ENCODE results near the gene FBXL19. TPM values are rescaled to one million over a fixed set of nuclear protein-coding genes. Genes with fewer than 3 reads are reported as not detected.

FBXL19 gene
- polyA plus RNA-seq, 3 donors = 0.14 to 7.6 TPM; not detected in 1

- TF ChIP-seq CTCF (IDR thresholded peaks at IDR 0.05) = no peak
- Histone ChIP-seq H3K4me1 (ENCODE audit: control insufficient read depth in 1 of 2, insufficient read depth in 2 of 2, low read length in 2 of 2) (no peaks in the 10 kb centered on the region), H3K79me2 (ENCODE audit: insufficient read depth, low read length) (no peaks in the 10 kb centered on the region), H3K4me3 (replicated peaks in 1 of 3; ENCODE audit: low read depth in 2 of 3, low read length in 3 of 3) (no peak overlapping the region), H3K9me3 (replicated peaks in 1 of 2; ENCODE audit: control insufficient read depth in 1 of 2, insufficient read depth in 1 of 2, low read length in 2 of 2) (no peaks in the 10 kb centered on the region), H4K20me1 (ENCODE audit: insufficient read depth, low read length) (peaks cover 13% of the 10 kb centered on the region), H3K9ac (ENCODE audit: insufficient read depth, low read length, poor library complexity, severe bottlenecking) (no peak overlapping the region), H3K27ac (ENCODE audit: low read depth in 1 of 2, low read length in 2 of 2) (no peak overlapping the region), H3K27me3 (ENCODE audit: control insufficient read depth in 2 of 2, insufficient read depth in 2 of 2, low read length in 2 of 2) (no peaks in the 10 kb centered on the region), H2AFZ (ENCODE audit: insufficient read depth, low read depth, low read length, poor library complexity, severe bottlenecking) (no peak overlapping the region), H3K36me3 (replicated peaks in 1 of 2; ENCODE audit: control insufficient read depth in 1 of 2, insufficient read depth in 2 of 2, low read length in 2 of 2) (peaks cover 86 to 89% of the 10 kb centered on the region in 2 donors), H3K4me2 (replicated peaks; ENCODE audit: extremely low read depth, low read length, poor library complexity, severe bottlenecking) (no peak overlapping the region)
- Mint-ChIP-seq H3K27me3 (ENCODE audit: low read depth in 3 of 3) (peaks cover 0 to 8% (median 2%) of the 10 kb centered on the region in 3 donors), H3K27ac (peak overlapping the region in 3 of 7 donors; percentile 1 to 38 (median 4)), H3K36me3 (peaks cover 77 to 95% of the 10 kb centered on the region in 2 donors), H3K4me1 (peaks cover 4% of the 10 kb centered on the region), H3K9me3 (no peaks in the 10 kb centered on the region), H3K4me3 (no peak overlapping the region)
- 96% methylated on average over 2 of the region's 4 CpGs for WGBS (ENCODE audit: insufficient coverage)
- intact Hi-C loops (cut with micrococcal nuclease) = no loop called here
- DNase-seq = no peak
Observed at GRCh38 chr16:30967795-30968194, 44.4 kb downstream of the FBXL19 start.

GRCh38 chr16:30969246-30969842, 46.0 kb downstream of the FBXL19 start:
- no peak overlapping the region for H3K27ac ChIP-seq (ENCODE audit: low read depth in 1 of 2, low read length in 2 of 2)
- H3K79me2 ChIP-seq (ENCODE audit: insufficient read depth, low read length) = no peaks in the 10 kb centered on the region
- H3K27me3 Mint-ChIP-seq (ENCODE audit: low read depth in 3 of 3) = peaks cover 0 to 5% (median 2%) of the 10 kb centered on the region in 3 donors
- no peak overlapping the region for H3K4me3 Mint-ChIP-seq
- H3K36me3 ChIP-seq (replicated peaks in 1 of 2; ENCODE audit: control insufficient read depth in 1 of 2, insufficient read depth in 2 of 2, low read length in 2 of 2) = peaks cover 84 to 88% of the 10 kb centered on the region in 2 donors
- peaks cover 80 to 95% of the 10 kb centered on the region in 2 donors for H3K36me3 Mint-ChIP-seq
- no peaks in the 10 kb centered on the region for H3K27me3 ChIP-seq (ENCODE audit: control insufficient read depth in 2 of 2, insufficient read depth in 2 of 2, low read length in 2 of 2)
- no peak overlapping the region for H3K9ac ChIP-seq (ENCODE audit: insufficient read depth, low read length, poor library complexity, severe bottlenecking)
- H3K9me3 ChIP-seq (replicated peaks in 1 of 2; ENCODE audit: control insufficient read depth in 1 of 2, insufficient read depth in 1 of 2, low read length in 2 of 2) = no peaks in the 10 kb centered on the region
- no peak overlapping the region for H2AFZ ChIP-seq (ENCODE audit: insufficient read depth, low read depth, low read length, poor library complexity, severe bottlenecking)
- intact Hi-C loops (cut with micrococcal nuclease) = no loop called here
- H3K4me1 Mint-ChIP-seq = peaks cover 4% of the 10 kb centered on the region
- no peak for DNase-seq
- H4K20me1 ChIP-seq (ENCODE audit: insufficient read depth, low read length) = peaks cover 13% of the 10 kb centered on the region
- WGBS (ENCODE audit: insufficient coverage) = 96% methylated on average over 16 of the region's 19 CpGs
- no peaks in the 10 kb centered on the region for H3K9me3 Mint-ChIP-seq
- no peaks in the 10 kb centered on the region for H3K4me1 ChIP-seq (ENCODE audit: control insufficient read depth in 1 of 2, insufficient read depth in 2 of 2, low read length in 2 of 2)
- H3K27ac Mint-ChIP-seq = peak overlapping the region in 2 of 7 donors; percentile 37 to 70
- H3K4me3 ChIP-seq (replicated peaks in 1 of 3; ENCODE audit: low read depth in 2 of 3, low read length in 3 of 3) = no peak overlapping the region
- H3K4me2 ChIP-seq (replicated peaks; ENCODE audit: extremely low read depth, low read length, poor library complexity, severe bottlenecking) = no peak overlapping the region
- TF ChIP-seq CTCF (IDR thresholded peaks at IDR 0.05) = no peak
